ENCODE data around the gene GGCX.
A peak's percentile ranks its signal among the peaks of the same experiment; 100 is the strongest.

The GGCX gene

DNA sequence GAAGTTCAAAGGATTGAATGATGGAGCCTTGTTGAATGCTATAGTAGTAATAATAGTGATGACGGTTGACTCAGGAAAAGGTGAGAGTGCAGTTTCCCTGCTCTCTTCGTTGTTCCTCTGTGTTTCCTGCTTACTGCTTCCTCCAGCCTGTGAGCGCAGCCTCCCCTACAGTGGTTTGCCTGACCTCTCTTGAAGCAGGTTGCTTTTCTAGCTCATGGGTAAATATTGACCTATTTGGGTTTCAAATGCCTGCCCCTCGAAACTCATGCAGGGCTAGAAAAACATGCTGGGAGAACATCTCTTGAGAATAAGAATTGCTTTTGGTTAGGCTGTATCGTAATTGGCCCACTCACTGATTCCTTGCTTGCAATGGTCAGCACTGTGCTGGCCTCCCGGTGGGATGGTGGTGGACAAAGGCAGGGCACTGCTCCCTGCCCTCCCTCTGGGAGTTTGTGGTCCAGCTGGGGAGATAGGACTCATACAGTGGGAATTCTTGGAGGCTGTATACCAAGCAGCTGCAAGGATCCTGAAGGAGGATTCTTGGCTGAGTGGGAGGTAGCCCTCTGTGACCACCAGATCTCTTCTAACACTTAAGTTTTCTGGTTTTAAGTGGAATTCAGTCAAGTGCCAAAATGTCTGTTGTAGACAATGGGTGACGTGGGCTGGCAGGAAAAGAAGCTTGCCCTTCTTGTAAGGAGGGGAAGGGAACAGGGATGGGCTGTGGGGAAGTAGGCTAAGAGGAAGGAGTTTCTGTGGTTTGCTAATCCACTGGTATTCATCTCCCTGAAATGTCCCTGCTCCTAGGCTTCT, 28.9 kb upstream of the GGCX start:
- no peaks in the 10 kb centered on the region for H3K27me3 ChIP-seq (ENCODE audit: insufficient read depth, poor library complexity, severe bottlenecking)
- H3K4me3 ChIP-seq (ENCODE audit: severe bottlenecking), result no peak overlapping the region
- TF ChIP-seq, protein P1, sequence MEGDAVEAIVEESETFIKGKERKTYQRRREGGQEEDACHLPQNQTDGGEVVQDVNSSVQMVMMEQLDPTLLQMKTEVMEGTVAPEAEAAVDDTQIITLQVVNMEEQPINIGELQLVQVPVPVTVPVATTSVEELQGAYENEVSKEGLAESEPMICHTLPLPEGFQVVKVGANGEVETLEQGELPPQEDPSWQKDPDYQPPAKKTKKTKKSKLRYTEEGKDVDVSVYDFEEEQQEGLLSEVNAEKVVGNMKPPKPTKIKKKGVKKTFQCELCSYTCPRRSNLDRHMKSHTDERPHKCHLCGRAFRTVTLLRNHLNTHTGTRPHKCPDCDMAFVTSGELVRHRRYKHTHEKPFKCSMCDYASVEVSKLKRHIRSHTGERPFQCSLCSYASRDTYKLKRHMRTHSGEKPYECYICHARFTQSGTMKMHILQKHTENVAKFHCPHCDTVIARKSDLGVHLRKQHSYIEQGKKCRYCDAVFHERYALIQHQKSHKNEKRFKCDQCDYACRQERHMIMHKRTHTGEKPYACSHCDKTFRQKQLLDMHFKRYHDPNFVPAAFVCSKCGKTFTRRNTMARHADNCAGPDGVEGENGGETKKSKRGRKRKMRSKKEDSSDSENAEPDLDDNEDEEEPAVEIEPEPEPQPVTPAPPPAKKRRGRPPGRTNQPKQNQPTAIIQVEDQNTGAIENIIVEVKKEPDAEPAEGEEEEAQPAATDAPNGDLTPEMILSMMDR (IDR thresholded peaks at IDR 0.05; ENCODE audit: poor library complexity, severe bottlenecking), result no peak
- H3K4me1 ChIP-seq (ENCODE audit: insufficient read depth, poor library complexity, severe bottlenecking), result peaks cover 13% of the 10 kb centered on the region
- H3K36me3 ChIP-seq (ENCODE audit: low read depth), result no peaks in the 10 kb centered on the region
- ATAC-seq (ENCODE audit: low read depth) (no peak), DNase-seq (ENCODE audit: low spot score) (no peak)
- H3K9me3 ChIP-seq (ENCODE audit: severe bottlenecking), result no peaks in the 10 kb centered on the region
- no peak overlapping the region for H3K27ac ChIP-seq (ENCODE audit: poor library complexity, severe bottlenecking)

DNA sequence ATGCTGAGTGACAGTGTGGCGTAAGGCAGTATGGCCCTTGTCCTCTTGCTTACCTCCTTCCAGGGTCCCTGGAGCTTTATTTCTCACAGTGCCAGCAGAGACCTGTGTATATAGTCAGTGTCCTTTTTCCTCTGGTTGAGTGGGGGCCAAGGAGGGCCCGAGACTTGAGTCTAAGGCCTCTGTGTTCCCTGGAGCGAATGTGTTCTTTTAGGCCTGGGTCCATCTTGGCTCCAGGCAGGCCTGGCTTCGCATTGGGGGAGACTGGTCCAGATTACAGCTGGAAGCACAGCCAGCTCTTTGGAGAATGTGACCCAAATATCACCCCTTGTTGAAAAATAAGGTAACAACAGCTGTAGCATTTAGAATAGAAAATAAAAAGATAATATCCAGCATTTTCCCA, 27.9 kb upstream of the GGCX start:
- TF ChIP-seq, protein P1 (IDR thresholded peaks at IDR 0.05; ENCODE audit: poor library complexity, severe bottlenecking), result no peak
- H3K27me3 ChIP-seq (ENCODE audit: insufficient read depth, poor library complexity, severe bottlenecking), result no peaks in the 10 kb centered on the region
- no peaks in the 10 kb centered on the region for H3K9me3 ChIP-seq (ENCODE audit: severe bottlenecking)
- no peak for DNase-seq (ENCODE audit: low spot score)
- no peak overlapping the region for H3K27ac ChIP-seq (ENCODE audit: poor library complexity, severe bottlenecking)
- H3K4me3 ChIP-seq (ENCODE audit: severe bottlenecking), result no peak overlapping the region
- peaks cover 19% of the 10 kb centered on the region for H3K4me1 ChIP-seq (ENCODE audit: insufficient read depth, poor library complexity, severe bottlenecking)
- ATAC-seq (ENCODE audit: low read depth), result no peak
- no peaks in the 10 kb centered on the region for H3K36me3 ChIP-seq (ENCODE audit: low read depth)

DNA sequence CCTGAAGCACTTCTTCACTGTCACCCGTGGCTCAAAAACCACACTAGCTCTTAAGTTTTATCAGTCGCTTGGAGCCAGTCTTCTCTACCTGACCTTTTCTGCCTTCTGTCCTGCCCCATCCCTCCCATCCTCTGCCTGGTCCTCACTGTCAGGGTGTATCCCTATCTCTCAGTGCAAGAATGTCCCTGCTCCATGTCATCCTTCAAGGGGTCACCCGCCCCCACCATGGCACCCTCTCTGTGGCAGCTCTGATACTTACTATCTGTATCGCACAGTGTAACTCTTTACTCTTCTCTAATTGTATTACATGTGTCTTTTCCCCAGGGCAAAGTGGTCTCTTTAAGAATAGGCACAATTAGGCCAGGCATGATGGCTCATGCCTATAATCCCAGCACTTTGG, 27.4 kb upstream of the GGCX start:
- Histone ChIP-seq H3K9me3 (ENCODE audit: severe bottlenecking) (no peaks in the 10 kb centered on the region), H3K27me3 (ENCODE audit: insufficient read depth, poor library complexity, severe bottlenecking) (no peaks in the 10 kb centered on the region), H3K36me3 (ENCODE audit: low read depth) (no peaks in the 10 kb centered on the region), H3K4me1 (ENCODE audit: insufficient read depth, poor library complexity, severe bottlenecking) (peaks cover 19% of the 10 kb centered on the region), H3K27ac (ENCODE audit: poor library complexity, severe bottlenecking) (no peak overlapping the region), H3K4me3 (ENCODE audit: severe bottlenecking) (no peak overlapping the region)
- ATAC-seq (ENCODE audit: low read depth), result no peak
- DNase-seq (ENCODE audit: low spot score), result no peak
- TF ChIP-seq, protein P1 (IDR thresholded peaks at IDR 0.05; ENCODE audit: poor library complexity, severe bottlenecking), result no peak

DNA sequence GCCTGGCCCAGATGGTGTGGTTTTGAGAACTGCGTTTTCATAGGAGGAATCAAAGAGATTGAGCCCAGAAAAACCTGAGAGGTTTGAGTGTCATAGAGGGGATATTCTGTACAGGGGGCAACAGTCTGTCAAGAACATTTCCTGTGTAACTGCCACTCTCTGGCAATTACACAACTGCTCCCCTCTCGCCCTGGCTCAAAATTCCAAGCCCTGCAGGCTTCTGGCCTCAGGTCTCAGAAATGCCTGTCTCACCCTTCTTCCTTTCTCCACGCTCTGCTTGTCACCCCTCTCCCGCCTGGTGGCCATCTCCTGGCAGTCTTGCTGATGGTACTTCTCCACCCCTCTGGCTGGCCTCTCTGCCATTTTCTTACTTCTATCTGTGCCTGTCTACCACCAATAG, 26.9 kb upstream of the GGCX start:
- H3K27me3 ChIP-seq (ENCODE audit: insufficient read depth, poor library complexity, severe bottlenecking), result no peaks in the 10 kb centered on the region
- ATAC-seq (ENCODE audit: low read depth), result no peak
- H3K9me3 ChIP-seq (ENCODE audit: severe bottlenecking), result no peaks in the 10 kb centered on the region
- TF ChIP-seq, protein P1 (IDR thresholded peaks at IDR 0.05; ENCODE audit: poor library complexity, severe bottlenecking), result no peak
- H3K4me1 ChIP-seq (ENCODE audit: insufficient read depth, poor library complexity, severe bottlenecking), result peaks cover 19% of the 10 kb centered on the region
- no peaks in the 10 kb centered on the region for H3K36me3 ChIP-seq (ENCODE audit: low read depth)
- no peak for DNase-seq (ENCODE audit: low spot score)
- H3K4me3 ChIP-seq (ENCODE audit: severe bottlenecking), result no peak overlapping the region
- H3K27ac ChIP-seq (ENCODE audit: poor library complexity, severe bottlenecking), result no peak overlapping the region

DNA sequence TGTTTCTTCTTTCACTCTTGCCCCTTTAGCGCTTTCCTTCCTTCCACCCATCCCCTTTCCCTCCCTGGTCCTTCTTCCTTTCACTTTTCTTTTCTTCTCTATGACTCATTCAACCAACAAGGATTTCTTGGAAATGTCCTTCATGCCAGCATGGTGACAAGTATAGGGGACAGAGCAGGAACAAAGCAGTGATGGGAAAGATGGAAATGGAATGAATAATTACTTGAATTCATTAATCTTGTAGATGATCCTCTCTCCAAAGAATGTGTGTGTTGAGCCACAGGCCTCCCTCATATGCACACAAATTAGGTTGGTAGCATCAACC, 24.4 kb upstream of the GGCX start:
- H3K4me1 ChIP-seq (ENCODE audit: insufficient read depth, poor library complexity, severe bottlenecking), result peaks cover 18% of the 10 kb centered on the region
- no peak for DNase-seq (ENCODE audit: low spot score)

More for the DNA sequence above, 24.4 kb upstream of the GGCX start:
- Histone ChIP-seq H3K27me3 (ENCODE audit: insufficient read depth, poor library complexity, severe bottlenecking) (no peaks in the 10 kb centered on the region), H3K27ac (ENCODE audit: poor library complexity, severe bottlenecking) (peak overlapping the region; percentile 69), H3K9me3 (ENCODE audit: severe bottlenecking) (no peaks in the 10 kb centered on the region), H3K36me3 (ENCODE audit: low read depth) (peaks cover 3% of the 10 kb centered on the region; the same call in 1 of the 2 replicates), H3K4me3 (ENCODE audit: severe bottlenecking) (no peak overlapping the region)
- ATAC-seq (ENCODE audit: low read depth), result no peak
- TF ChIP-seq, protein P1 (IDR thresholded peaks at IDR 0.05; ENCODE audit: poor library complexity, severe bottlenecking), result no peak

All from RWPE2 (cell line).